Suprapubic skin (tissue), 4 donors: ENCODE results near the gene PNPLA2. TPM values are rescaled to one million over a fixed set of nuclear protein-coding genes. Genes with fewer than 3 reads are reported as not detected.
A peak's percentile ranks its signal among the peaks of the same experiment; 100 is the strongest.

Source experiments
- DNase-seq, 2 donors: peaks; one replicate each; pipeline ENCODE4 v3.0.0-alpha.2; 2019; ENCODE audit warnings: low spot score in 2 of 2
- H3K27ac ChIP-seq: fragments of 200-600 bp; sonication (generic); one replicate; pipeline ENCODE4 v1.5.1; 2019
- H3K27me3 ChIP-seq: fragments of 200-600 bp; sonication (generic); one replicate; pipeline ENCODE4 v1.5.1; 2019
- H3K36me3 ChIP-seq: fragments of 200-600 bp; sonication (generic); one replicate; pipeline ENCODE4 v1.5.1; 2019
- H3K4me1 ChIP-seq: fragments of 200-600 bp; sonication (generic); one replicate; pipeline ENCODE4 v1.5.1; 2019
- H3K4me3 ChIP-seq: fragments of 200-600 bp; sonication (generic); one replicate; pipeline ENCODE4 v1.5.1; 2019; ENCODE audit warnings: mild to moderate bottlenecking
- H3K9me3 ChIP-seq: fragments of 200-600 bp; sonication (generic); one replicate; pipeline ENCODE4 v1.5.1; 2019
- CTCF ChIP-seq, 2 donors: fragments of 200-600 bp in 1 of 2; fragments of 450-650 bp in 1 of 2; sonication (generic) in 1 of 2; IDR thresholded peaks; one replicate each; pipeline ENCODE4 v1.5.1; 2016 to 2019; ENCODE audit warnings: antibody characterized with exemption in 2 of 2, mild to moderate bottlenecking in 1 of 2, moderate library complexity in 1 of 2
- EP300 ChIP-seq: sonication (generic); formaldehyde crosslinking; IDR thresholded peaks from one replicate; pipeline ENCODE4 v1.6.1; 2017; ENCODE audit warnings: antibody characterized with exemption
- POLR2A ChIP-seq, 2 donors: fragments of 450-650 bp; IDR thresholded peaks; one replicate each; pipeline ENCODE4 v1.6.1; 2017; ENCODE audit warnings: antibody characterized with exemption in 2 of 2, mild to moderate bottlenecking in 2 of 2, moderate library complexity in 2 of 2
- POLR2AphosphoS5 ChIP-seq, 3 donors: sonication (generic); formaldehyde crosslinking; IDR thresholded peaks; one replicate each; pipeline ENCODE4 v1.6.1; 2017; ENCODE audit warnings: antibody characterized with exemption in 3 of 3
- WGBS: methylation state at CpG from one replicate; pipeline ENCODE4 v1.1.5; 2018; 5-methylcytosine and 5-hydroxymethylcytosine counted together
- total RNA-seq, 4 donors: library from RNA; depleted of rRNA; stranded (reverse); fragments of >200 nt; gene quantifications; one replicate each; pipeline ENCODE4 v1.1.0, GENCODE V29; 2016

PNPLA2 gene
- total RNA-seq, 4 donors from 2014 or later: 74.9 to 117 (median 85.9) TPM

DNA sequence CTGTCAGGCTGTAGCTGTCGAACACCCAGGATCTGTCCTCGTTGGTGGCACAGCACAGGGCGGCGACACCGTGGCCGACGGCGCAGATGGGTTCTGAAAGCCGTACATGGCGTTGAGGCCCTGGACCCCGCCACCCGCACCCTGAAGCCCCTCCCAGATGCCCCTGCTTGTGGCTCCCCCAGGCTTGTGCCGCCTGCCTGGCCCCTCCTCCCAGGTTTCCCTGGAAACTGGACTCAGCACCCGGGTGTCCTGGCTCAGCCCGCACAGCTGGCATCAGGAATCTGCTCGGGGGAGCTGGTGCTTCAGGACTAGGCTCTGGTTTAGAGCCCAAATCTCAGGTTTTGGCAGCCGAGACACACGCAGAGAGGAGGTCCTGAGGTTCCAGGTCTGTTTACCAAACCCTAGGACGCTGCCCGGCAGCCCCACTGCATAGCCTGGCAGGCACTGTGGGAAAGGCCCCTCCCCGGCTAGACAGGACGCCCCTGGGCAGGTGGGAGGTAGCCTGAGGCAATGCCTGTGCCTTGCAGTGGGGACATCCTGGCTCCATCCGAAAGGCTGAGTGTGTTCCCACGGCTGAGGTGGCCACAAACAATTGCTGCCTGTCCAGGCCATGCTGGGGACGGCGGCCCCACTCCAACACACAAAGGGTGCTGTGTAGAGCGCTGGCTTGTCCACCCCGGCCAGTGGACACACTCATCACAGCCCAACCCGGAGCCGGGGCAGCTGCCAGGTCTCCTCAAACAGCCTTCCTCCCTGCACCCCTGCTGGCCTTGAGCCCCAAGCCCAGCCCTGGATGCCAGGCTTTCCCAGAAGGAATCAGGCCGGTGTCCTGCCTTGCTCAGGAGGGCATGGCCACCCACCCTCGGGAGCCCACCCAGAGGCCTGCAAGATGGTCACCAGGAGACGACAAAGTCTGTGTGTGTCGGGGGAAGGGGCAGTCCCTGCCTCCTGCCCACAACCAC is 46.0 kb upstream of the PNPLA2 start:
- 76% methylated on average over 5 of the region's 34 CpGs for WGBS
- Histone ChIP-seq H3K36me3 (peaks cover 45% of the 10 kb centered on the region), H3K4me3 (no peak overlapping the region), H3K27me3 (no peaks in the 10 kb centered on the region), H3K9me3 (no peaks in the 10 kb centered on the region), H3K27ac (peak overlapping the region; percentile 22), H3K4me1 (peaks cover 24% of the 10 kb centered on the region)
- TF ChIP-seq POLR2AphosphoS5 (IDR thresholded peaks at IDR 0.05) (no peak), POLR2A (IDR thresholded peaks at IDR 0.05) (no peak), EP300 (no peak), CTCF (IDR thresholded peaks at IDR 0.05) (no peak)
- DNase-seq: peak in 1 of 2 donors; percentile 62

GRCh38 chr11:773425-773824 is 45.3 kb upstream of the PNPLA2 start:
- TF ChIP-seq POLR2AphosphoS5 (IDR thresholded peaks at IDR 0.05) (no peak), CTCF (IDR thresholded peaks at IDR 0.05) (no peak), POLR2A (IDR thresholded peaks at IDR 0.05) (no peak), EP300 (no peak)
- Histone ChIP-seq H3K9me3 (no peaks in the 10 kb centered on the region), H3K36me3 (peaks cover 45% of the 10 kb centered on the region), H3K4me1 (peaks cover 30% of the 10 kb centered on the region), H3K27me3 (no peaks in the 10 kb centered on the region), H3K27ac (peak overlapping the region; percentile 8), H3K4me3 (no peak overlapping the region)
- DNase-seq: peak in 1 of 2 donors; percentile 64
- 90% methylated on average over 2 of the region's 5 CpGs for WGBS

DNA sequence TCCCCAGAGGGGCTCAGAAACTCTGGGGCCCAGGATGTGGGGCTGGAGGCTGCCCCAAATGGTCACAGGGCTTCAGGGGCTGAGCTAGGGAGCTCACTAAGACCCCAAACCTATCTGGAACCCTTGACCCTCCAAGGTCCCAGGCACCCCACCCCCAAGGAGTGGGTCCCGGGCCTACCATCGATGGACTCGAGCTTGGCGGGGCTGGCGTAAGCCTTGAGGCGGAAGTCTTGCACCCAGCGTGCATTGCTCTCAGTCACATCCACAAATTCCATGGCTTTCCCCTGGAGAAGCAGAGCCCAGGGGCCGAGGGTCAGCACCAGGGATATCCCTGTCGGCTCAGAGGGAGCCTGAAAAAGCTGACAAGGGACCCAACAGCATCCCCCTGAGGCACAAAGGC is 44.9 kb upstream of the PNPLA2 start:
- no peak for DNase-seq
- H3K4me1 ChIP-seq: peaks cover 34% of the 10 kb centered on the region
- WGBS: 90% methylated on average over 2 of the region's 9 CpGs
- no peak overlapping the region for H3K4me3 ChIP-seq
- no peak overlapping the region for H3K27ac ChIP-seq
- no peaks in the 10 kb centered on the region for H3K9me3 ChIP-seq
- H3K27me3 ChIP-seq: no peaks in the 10 kb centered on the region
- TF ChIP-seq POLR2AphosphoS5 (IDR thresholded peaks at IDR 0.05): no peak
- peaks cover 45% of the 10 kb centered on the region for H3K36me3 ChIP-seq

DNA sequence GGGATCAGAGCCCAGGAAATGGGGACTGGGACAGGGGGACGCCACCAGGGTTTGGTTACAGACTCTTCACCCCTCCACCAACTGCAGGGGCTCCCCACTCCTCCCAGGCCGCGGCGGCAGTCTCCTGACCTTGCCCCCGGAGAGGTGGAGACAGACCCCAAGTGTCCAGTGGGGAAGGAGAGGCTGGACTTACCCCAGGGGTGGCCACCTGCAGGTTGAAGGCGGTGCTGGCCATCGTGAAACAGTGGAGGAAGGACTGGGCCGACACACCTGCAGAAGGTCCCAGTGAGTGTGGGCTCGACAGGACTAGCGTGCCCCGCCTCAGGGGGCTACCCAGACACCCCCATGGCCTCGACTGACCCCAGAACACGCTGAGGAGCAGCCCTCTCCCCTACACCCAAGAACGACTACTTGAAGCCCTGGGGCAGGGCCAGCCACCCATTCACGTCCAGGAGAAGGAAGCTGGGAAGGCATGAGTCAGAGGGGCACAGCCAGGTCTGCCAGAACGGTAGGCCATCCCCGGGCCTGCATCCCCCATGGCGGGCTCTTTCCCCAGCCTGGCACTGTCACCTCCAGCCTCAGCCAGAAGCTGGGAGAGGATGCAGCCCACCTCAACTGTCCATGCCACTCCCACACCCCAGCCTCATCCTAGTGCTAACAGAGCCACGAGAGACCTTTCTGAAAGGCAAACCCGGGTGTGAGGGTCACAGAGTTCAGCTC is 43.7 kb upstream of the PNPLA2 start:
- WGBS: 80% methylated on average over 7 of the region's 20 CpGs
- H3K4me3 ChIP-seq: no peak overlapping the region
- no peak overlapping the region for H3K27ac ChIP-seq
- H3K36me3 ChIP-seq: peaks cover 41% of the 10 kb centered on the region
- H3K9me3 ChIP-seq: no peaks in the 10 kb centered on the region
- H3K27me3 ChIP-seq: no peaks in the 10 kb centered on the region
- no peak for TF ChIP-seq POLR2AphosphoS5 (IDR thresholded peaks at IDR 0.05)
- TF ChIP-seq POLR2A (IDR thresholded peaks at IDR 0.05): no peak
- no peak for TF ChIP-seq EP300
- no peak for TF ChIP-seq CTCF (IDR thresholded peaks at IDR 0.05)
- H3K4me1 ChIP-seq: peaks cover 39% of the 10 kb centered on the region
- peak in 1 of 2 donors; percentile 60 for DNase-seq

GRCh38 chr11:776263-776560 is 42.5 kb upstream of the PNPLA2 start:
- Histone ChIP-seq H3K27ac (no peak overlapping the region), H3K9me3 (no peaks in the 10 kb centered on the region), H3K4me3 (peak overlapping the region; percentile 97), H3K27me3 (no peaks in the 10 kb centered on the region), H3K4me1 (peaks cover 39% of the 10 kb centered on the region), H3K36me3 (peaks cover 30% of the 10 kb centered on the region)
- DNase-seq: no peak
- 36% methylated on average over 9 of the region's 11 CpGs for WGBS
- TF ChIP-seq CTCF (IDR thresholded peaks at IDR 0.05): no peak
- TF ChIP-seq EP300: no peak
- no peak for TF ChIP-seq POLR2A (IDR thresholded peaks at IDR 0.05)
- TF ChIP-seq POLR2AphosphoS5 (IDR thresholded peaks at IDR 0.05): no peak
